GM12864 (cell line): Measurements from ENCODE around the gene CNOT3.

ENCODE experiments used
- DNase-seq: peaks from one replicate; pipeline ENCODE4 v3.0.0-alpha.2; 2011; ENCODE audit warnings: low read depth
- H3K4me3 ChIP-seq: 2 replicates; pipeline ENCODE4 v1.5.1; 2011; ENCODE audit warnings: mild to moderate bottlenecking, low read depth, low read length, control low read depth
- TF ChIP-seq, protein P1 (sequence below): IDR thresholded peaks from 2 replicates; pipeline ENCODE4 v1.5.1; 2011; ENCODE audit warnings: low read depth, mild to moderate bottlenecking, moderate library complexity, low read length, control low read depth, inconsistent platforms; ENCODE audit errors: missing control alignments

Gene CNOT3

DNA sequence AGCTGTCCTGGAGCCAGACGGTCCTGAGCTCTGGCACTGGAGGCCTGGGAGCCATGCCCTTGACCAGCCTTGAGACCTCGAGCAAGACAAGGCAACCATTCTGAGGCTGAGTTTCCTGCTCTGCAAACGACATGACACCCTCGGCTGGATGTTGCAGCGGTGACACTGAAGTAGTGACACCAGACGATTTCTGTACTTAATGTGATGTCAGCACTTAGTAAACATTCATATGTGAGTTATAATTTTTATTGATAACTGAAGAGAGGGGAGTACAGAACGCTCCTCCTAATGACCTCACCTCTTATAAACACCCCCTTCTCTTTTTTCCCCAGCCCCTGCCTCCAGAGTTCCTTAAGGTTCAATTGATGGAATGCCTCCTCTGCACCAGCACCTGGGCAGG is 29.1 kb upstream of the CNOT3 start:
- H3K4me3 ChIP-seq, result no peak overlapping the region
- TF ChIP-seq, protein P1, sequence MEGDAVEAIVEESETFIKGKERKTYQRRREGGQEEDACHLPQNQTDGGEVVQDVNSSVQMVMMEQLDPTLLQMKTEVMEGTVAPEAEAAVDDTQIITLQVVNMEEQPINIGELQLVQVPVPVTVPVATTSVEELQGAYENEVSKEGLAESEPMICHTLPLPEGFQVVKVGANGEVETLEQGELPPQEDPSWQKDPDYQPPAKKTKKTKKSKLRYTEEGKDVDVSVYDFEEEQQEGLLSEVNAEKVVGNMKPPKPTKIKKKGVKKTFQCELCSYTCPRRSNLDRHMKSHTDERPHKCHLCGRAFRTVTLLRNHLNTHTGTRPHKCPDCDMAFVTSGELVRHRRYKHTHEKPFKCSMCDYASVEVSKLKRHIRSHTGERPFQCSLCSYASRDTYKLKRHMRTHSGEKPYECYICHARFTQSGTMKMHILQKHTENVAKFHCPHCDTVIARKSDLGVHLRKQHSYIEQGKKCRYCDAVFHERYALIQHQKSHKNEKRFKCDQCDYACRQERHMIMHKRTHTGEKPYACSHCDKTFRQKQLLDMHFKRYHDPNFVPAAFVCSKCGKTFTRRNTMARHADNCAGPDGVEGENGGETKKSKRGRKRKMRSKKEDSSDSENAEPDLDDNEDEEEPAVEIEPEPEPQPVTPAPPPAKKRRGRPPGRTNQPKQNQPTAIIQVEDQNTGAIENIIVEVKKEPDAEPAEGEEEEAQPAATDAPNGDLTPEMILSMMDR, result no peak
- no peak for DNase-seq

DNA sequence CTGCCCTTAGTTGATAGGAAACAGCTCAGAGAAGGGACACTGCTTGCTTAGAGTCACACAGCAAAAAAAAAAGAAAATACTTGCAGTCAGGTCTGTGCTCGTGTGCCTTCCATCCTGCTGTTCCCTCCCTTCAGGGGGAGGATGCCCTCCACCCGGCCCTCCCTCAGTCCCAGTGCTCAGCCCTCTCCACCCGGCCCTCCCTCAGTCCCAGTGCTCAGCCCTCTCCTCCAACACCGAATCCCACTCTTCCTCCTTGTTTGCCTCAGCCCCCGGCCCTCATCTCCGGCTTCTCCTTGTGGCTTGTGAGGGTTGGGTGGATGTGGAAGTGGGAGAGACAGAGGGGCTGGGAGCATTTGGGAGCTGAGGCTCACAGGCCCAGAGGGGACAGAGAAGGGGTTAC is 27.9 kb upstream of the CNOT3 start:
- DNase-seq, result no peak
- no peak overlapping the region for H3K4me3 ChIP-seq
- TF ChIP-seq, protein P1, result no peak

DNA sequence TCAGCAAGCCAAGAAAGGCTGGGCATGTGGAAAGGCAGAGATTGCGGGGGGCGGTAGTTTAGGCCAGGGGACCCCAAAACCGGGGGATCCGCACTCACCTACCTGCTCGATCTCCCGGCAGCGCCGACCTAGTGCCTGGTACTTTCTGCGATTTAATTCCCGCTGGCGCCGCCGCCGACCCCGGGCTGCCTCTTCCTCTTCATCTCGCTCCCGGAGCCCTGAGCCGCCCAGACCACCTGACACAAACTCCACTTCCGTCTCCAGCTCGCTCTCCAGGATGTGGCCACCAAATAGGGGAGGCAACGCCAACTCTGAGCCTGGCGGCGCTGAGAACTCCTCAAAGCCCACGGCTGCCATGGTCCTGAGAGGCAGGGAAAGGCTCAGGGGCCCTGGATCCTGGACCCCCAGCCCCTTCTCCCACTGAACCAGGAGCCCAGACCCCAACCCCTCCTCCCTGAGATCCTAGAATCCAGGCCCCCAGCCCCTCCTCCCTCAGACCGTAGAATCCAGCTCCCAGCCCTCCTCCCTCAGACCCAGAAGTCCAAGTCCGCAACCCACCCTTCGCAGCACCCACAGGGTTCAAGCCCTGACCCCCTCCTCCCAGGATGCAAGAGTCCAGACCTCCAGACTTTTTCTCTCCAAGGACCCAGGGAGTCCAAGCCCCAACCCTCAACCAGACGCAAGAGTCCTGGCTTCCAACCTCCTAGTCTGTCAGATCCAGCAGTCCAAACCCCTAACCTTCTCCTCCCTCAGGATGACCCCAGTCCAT is 23.0 kb upstream of the CNOT3 start:
- peak overlapping the region; percentile 78 for H3K4me3 ChIP-seq
- TF ChIP-seq, protein P1, result no peak
- DNase-seq, result no peak

DNA sequence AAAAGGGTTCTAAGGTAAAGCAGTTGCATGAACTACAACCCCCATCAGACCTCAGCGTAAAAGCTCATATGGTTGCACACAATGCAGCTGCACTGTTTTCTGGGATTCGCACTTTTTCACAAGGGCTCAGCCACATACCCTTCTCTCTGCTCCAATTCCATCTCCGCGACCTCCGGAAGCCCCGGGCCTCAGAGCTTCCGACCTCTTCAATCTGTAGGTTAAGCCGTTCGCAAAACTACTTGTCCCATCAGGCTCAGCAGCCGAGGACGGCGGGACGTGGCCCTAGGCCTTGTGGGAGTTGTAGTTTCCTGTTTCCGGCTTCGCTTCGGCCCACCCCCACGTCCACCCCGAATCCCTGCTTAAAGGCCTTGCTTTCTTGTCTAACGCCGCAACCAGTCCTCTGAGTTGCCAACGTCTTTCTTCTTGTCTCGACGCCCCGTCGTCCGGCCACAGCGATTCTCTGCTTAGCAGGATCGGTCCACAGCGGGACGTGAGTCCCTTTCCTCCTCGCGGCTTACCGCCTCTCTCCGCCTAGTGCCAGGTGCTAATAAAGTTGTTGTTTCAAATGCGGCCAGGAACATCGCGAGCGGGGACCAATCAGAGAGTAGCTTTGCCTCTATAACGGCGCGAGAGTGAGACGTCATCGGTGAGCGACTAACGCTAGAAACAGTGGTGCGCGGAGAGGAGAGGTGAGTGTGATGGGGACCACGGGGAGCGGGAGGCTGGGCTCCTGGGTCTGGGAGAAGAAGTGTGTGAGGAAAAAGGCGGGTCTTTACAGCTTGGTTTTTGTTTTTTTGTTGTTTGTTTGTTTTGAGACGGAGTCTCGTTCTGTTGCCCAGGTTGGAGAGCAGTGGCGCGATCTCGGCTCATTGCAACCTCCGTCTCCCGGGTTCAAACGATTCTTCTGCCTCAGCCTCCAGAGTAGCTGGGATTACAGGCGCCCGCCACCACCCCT is 22.2 kb upstream of the CNOT3 start, which contains the start of the genes PRPF31 and TFPT:
Gene PRPF31 (plus strand): TSS at position 646 of the 955 bp plus-strand sequence. CDS start 2,525 bp downstream, outside the sequence.
Gene TFPT (minus strand): TSS at position 549 of the 955 bp plus-strand sequence. CDS start 388 bp downstream, at position 161.
- H3K4me3 ChIP-seq, result peak within 1 kb of the TSS; percentile 78
- DNase-seq, result peak; percentile 95
- TF ChIP-seq, protein P1, result no peak

DNA sequence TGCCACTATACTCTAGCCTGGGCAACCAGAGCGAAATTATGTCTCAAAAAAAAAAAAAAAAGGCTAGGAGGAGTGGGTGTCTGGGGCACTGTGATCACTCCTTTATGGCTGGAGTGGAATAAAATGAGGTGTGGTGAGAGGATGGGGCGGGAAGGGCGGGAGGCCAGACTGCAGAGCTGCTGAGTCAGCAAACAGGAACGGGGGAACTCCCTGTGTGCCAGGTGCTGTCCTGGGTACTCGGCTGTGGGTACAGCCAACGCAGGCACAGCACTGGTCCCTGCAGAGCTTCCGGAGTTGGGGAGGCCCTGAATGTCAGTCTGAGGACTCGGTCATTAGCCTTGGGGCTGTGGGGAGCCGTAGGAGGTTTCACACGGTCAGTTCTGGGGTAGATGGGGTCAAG is 16.3 kb upstream of the CNOT3 start:
- H3K4me3 ChIP-seq, result no peak overlapping the region
- DNase-seq, result no peak
- TF ChIP-seq, protein P1, result no peak

DNA sequence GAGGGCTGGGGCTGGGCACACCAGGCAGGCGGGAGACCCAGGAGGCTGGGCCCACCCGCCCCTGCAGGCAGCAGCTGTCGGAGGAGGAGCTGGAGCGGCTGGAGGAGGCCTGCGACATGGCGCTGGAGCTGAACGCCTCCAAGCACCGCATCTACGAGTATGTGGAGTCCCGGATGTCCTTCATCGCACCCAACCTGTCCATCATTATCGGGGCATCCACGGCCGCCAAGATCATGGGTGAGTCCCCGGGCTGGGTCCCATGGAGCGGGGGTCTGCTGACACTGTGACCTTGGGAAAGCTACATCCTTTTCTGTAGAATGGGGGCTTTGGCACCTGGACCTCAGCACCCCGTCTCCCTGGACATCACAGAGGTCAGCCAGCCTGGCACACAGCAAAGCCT is 13.9 kb upstream of the CNOT3 start:
- no peak for DNase-seq
- H3K4me3 ChIP-seq, result no peak overlapping the region
- TF ChIP-seq, protein P1, result no peak
